HG03097 (cell line): ENCODE measurements around the gene RIN3.

ENCODE experiments used
- ATAC-seq: cut with Tn5 transposase; IDR thresholded peaks from one replicate; pipeline ENCODE4 v1.9.1; 2021; ENCODE audit not compliant: unreplicated experiment, low FRiP score

Gene RIN3

GRCh38 chr14:92731622-92732115 is 218.1 kb downstream of the RIN3 start:
- no peak for ATAC-seq

- ATAC-seq: no peak
Measured at GRCh38 chr14:92733007-92733406, 219.4 kb downstream of the RIN3 start.

GRCh38 chr14:92734618-92735017 is 221.0 kb downstream of the RIN3 start:
- ATAC-seq: no peak

GRCh38 chr14:92735344-92735743 is 221.8 kb downstream of the RIN3 start:
- no peak for ATAC-seq

- peak; percentile 63 for ATAC-seq
Measured at GRCh38 chr14:92737206-92737605, 223.6 kb downstream of the RIN3 start.

GRCh38 chr14:92737619-92738188 is 224.1 kb downstream of the RIN3 start:
- no peak for ATAC-seq
